Endothelial cell of umbilical vein (primary cell): ENCODE results near the gene ZNG1A. TPM values are rescaled to one million over a fixed set of nuclear protein-coding genes. Genes with fewer than 3 reads are reported as not detected.
"Not testable (repeated sequence)": the region's sequence is repeated elsewhere in the genome, so short reads cannot be mapped to it uniquely, and the experiment has no call there.

Experiments used
- BruUV-seq: library from RNA; stranded (reverse); fragments of 400-500 nt; replicated peaks from 2 replicates; lab custom pipeline; 2021; lab: Mats Ljungman, UMichigan
- CTCF ChIA-PET: fragments of 300-600, 350-600 bp; sonication (Branson Sonifier 250); formaldehyde crosslinking; loops from one replicate; lab custom pipeline; 2021; ENCODE audit warnings: antibody characterized with exemption, inconsistent platforms; lab: Charles Lee
- POLR2A ChIA-PET: fragments of 300-600, 350-600 bp; sonication (Branson Sonifier 250); formaldehyde crosslinking; loops from one replicate; lab custom pipeline; 2021; ENCODE audit warnings: antibody characterized with exemption, inconsistent platforms; lab: Charles Lee
- DNase-seq: peaks from one replicate; pipeline ENCODE4 v3.0.0-alpha.2; 2011; ENCODE audit warnings: low read depth, low spot score
- FAIRE-seq: peaks from 2 replicates; lab custom pipeline; 2011; peaks lifted over from hg19 to GRCh38; lab: Jason Lieb, UNC
- H2AFZ ChIP-seq: 2 replicates; pipeline ENCODE4 v1.6.0; 2012; ENCODE audit warnings: low read depth, low read length, control low read depth, inconsistent platforms
- H3K27ac ChIP-seq: 2 replicates; pipeline ENCODE4 v1.5.1; 2011; ENCODE audit warnings: low read depth, mild to moderate bottlenecking, control low read depth, low read length, moderate library complexity; ENCODE audit not compliant: insufficient read depth
- H3K27me3 ChIP-seq, 2 experiments: 2 replicates each; pipeline versions ENCODE4 v1.6.0 to v1.6.1; 2011; ENCODE audit warnings: low read length in 2 of 2, mixed read lengths in 1 of 2; ENCODE audit not compliant: control insufficient read depth in 2 of 2, insufficient read depth in 2 of 2
- H3K36me3 ChIP-seq, 2 experiments: 2 replicates in 1 of 2; 3 replicates in 1 of 2; pipeline ENCODE4 v1.5.1; 2011; ENCODE audit warnings: low read length in 2 of 2, mild to moderate bottlenecking in 1 of 2, moderate library complexity in 1 of 2; ENCODE audit not compliant: control insufficient read depth in 2 of 2, insufficient read depth in 2 of 2; ENCODE audit errors: extremely low read depth in 1 of 2
- H3K4me1 ChIP-seq: 3 replicates; pipeline ENCODE4 v1.5.1; 2011; ENCODE audit warnings: mild to moderate bottlenecking, low read length; ENCODE audit not compliant: control insufficient read depth, insufficient read depth; ENCODE audit errors: extremely low read depth
- H3K4me2 ChIP-seq: 2 replicates; pipeline ENCODE4 v1.6.1; 2011; ENCODE audit warnings: low read length, control low read depth, mixed read lengths; ENCODE audit not compliant: insufficient read depth
- H3K4me3 ChIP-seq, 3 experiments: fragments of 200-600 bp in 1 of 3; sonication (generic), shearing (Covaris generic) in 1 of 3; replicated peaks in 1 of 3; 2 replicates each; pipeline ENCODE4 v1.5.1; 2011 to 2016; ENCODE audit warnings: control low read depth in 3 of 3, low read length in 3 of 3, mild to moderate bottlenecking in 2 of 3, inconsistent platforms in 1 of 3, low read depth in 1 of 3, moderate library complexity in 1 of 3; ENCODE audit not compliant: insufficient read depth in 1 of 3
- H3K79me2 ChIP-seq: 2 replicates; pipeline ENCODE4 v1.6.0; 2012; ENCODE audit warnings: low read length, inconsistent platforms; ENCODE audit not compliant: control insufficient read depth, insufficient read depth
- H3K9ac ChIP-seq: replicated peaks from 2 replicates; pipeline ENCODE3; 2011; ENCODE audit warnings: low read length, control low read depth; ENCODE audit not compliant: insufficient read depth; ENCODE audit errors: extremely low read depth
- H3K9me1 ChIP-seq: replicated peaks from 3 replicates; pipeline ENCODE4 v1.6.0; 2011; ENCODE audit warnings: mild to moderate bottlenecking, low read length; ENCODE audit not compliant: control insufficient read depth, insufficient read depth; ENCODE audit errors: extremely low read depth
- H3K9me3 ChIP-seq: replicated peaks from 2 replicates; pipeline ENCODE4 v1.5.1; 2012; ENCODE audit warnings: low read length, inconsistent platforms; ENCODE audit not compliant: control insufficient read depth, insufficient read depth
- H4K20me1 ChIP-seq: replicated peaks from 2 replicates; pipeline ENCODE3; 2011; ENCODE audit warnings: mild to moderate bottlenecking, low read length; ENCODE audit not compliant: control insufficient read depth, insufficient read depth; ENCODE audit errors: extremely low read depth
- EZH2 ChIP-seq: IDR thresholded peaks from 2 replicates; pipeline ENCODE4 v1.6.1; 2012; ENCODE audit warnings: borderline replicate concordance, low read depth, mild to moderate bottlenecking, moderate library complexity, low read length, inconsistent platforms; ENCODE audit not compliant: severe bottlenecking
- FOS ChIP-seq: IDR thresholded peaks from 2 replicates; pipeline ENCODE4 v1.6.1; 2011; ENCODE audit warnings: mild to moderate bottlenecking, low read length, moderate library complexity, borderline replicate concordance; ENCODE audit not compliant: insufficient read depth
- GATA2 ChIP-seq: IDR thresholded peaks from 2 replicates; pipeline ENCODE4 v1.7.0; 2011; ENCODE audit warnings: low read depth, mild to moderate bottlenecking, moderate library complexity, mixed read lengths, low read length; ENCODE audit not compliant: insufficient read length, insufficient read depth
- JUN ChIP-seq: IDR thresholded peaks from 2 replicates; pipeline ENCODE4 v1.6.1; 2011; ENCODE audit warnings: borderline replicate concordance, low read depth; ENCODE audit not compliant: insufficient read length, insufficient read depth
- MYC ChIP-seq: IDR thresholded peaks from one replicate; pipeline ENCODE4 v1.6.1; 2011; ENCODE audit warnings: mild to moderate bottlenecking, low read depth, low read length
- POLR2A ChIP-seq: IDR thresholded peaks from 2 replicates; pipeline ENCODE4 v1.6.1; 2012; ENCODE audit warnings: low read depth, mild to moderate bottlenecking, control low read depth, low read length
- POLR2AphosphoS5 ChIP-seq: IDR thresholded peaks from 2 replicates; pipeline ENCODE4 v1.6.1; 2012; ENCODE audit warnings: low read depth, mild to moderate bottlenecking, control low read depth, low read length, moderate library complexity; ENCODE audit not compliant: insufficient read depth
- dilution Hi-C: fragments of 300-500 bp; cut with MboI; formaldehyde crosslinking; loops from one replicate; pipeline ENCODE4 v1.15.0; 2019; ENCODE audit warnings: low sequenced_read_pairs; ENCODE audit not compliant: extremely low pct_ligation_motif_present
- intact Hi-C: fragments of 100-400 bp; cut with micrococcal nuclease; formaldehyde crosslinking; loops from one replicate; pipeline ENCODE4 v1.10.0; 2022
- polyA plus RNA-seq, 4 experiments: library from polyadenylated mRNA; depleted of rRNA in 3 of 4; stranded (reverse) in 3 of 4; unstranded in 1 of 4; fragments of >200 nt; gene quantifications; 2 replicates each; pipeline versions ENCODE4 v1.2.1 to v1.2.3, GENCODE V29; 2011 to 2012; ENCODE audit warnings: missing spikeins in 1 of 4
- total RNA-seq: library from RNA; stranded (reverse); gene quantifications from 2 replicates; pipeline ENCODE4 v1.2.3, GENCODE V29; 2021
- TF ChIP-seq, protein P1 (sequence below), 2 donors: IDR thresholded peaks; 1 replicate in 1 of 2; 2 replicates in 1 of 2; pipeline ENCODE4 v1.5.1; 2011; ENCODE audit warnings: low read length in 2 of 2, mild to moderate bottlenecking in 2 of 2, moderate library complexity in 2 of 2, control low read depth in 1 of 2, inconsistent platforms in 1 of 2, low read depth in 1 of 2; ENCODE audit not compliant: insufficient read depth in 1 of 2; ENCODE audit errors: extremely low read depth in 1 of 2
- TF ChIP-seq, protein P2 (sequence below): IDR thresholded peaks from 2 replicates; pipeline ENCODE4 v1.6.1; 2011; ENCODE audit not compliant: insufficient read depth, insufficient read length

ZNG1A gene
- total and polyA plus RNA-seq, 2 donors (not counting 3 experiments of a cell fraction or from before 2014, with no cell fraction given), result 14.3 to 39.8 TPM

DNA sequence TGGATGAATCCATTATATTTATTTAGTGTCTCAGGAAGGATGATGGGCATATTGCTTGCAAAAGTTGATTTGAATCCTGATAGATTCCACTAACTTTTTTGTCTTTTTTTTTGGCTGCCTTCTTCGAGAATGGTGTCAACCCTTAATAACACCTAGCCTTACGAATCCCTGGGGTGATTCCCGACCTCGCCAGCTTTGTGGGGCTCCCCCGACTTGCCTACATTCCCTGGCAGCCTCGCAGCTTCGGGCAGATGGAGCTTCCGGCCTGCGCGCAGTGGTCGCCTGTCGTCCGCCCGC is 35.4 kb upstream of the ZNG1A start:
- Histone ChIP-seq H3K27ac (no peak overlapping the region), H3K9ac (no peak overlapping the region), H3K9me3 (no peaks in the 10 kb centered on the region), H3K4me1 (peaks cover 3% of the 10 kb centered on the region), H3K4me3 (peak overlapping the region in 2 of 3 experiments; percentile 51 to 54), H3K4me2 (peak overlapping the region; percentile 56), H3K36me3 (no peaks in the 10 kb centered on the region), H3K27me3 (peaks cover 4 to 31% of the 10 kb centered on the region in 2 experiments), H3K79me2 (no peaks in the 10 kb centered on the region), H2AFZ (peak overlapping the region; percentile 83), H4K20me1 (no peaks in the 10 kb centered on the region), H3K9me1 (no peaks in the 10 kb centered on the region)
- ChIA-PET POLR2A (interaction anchor here (1.5 kb wide), 1 partner anchor 9 kb away, joined by 5 read pairs; no protein-coding TSS in a partner anchor), CTCF (interaction anchor here (0.7 to 2.2 kb wide), 10 partner anchors 10 to 103 kb away, joined by 3 to 24 read pairs (median 6); no protein-coding TSS in a partner anchor)
- no TSS peak for BruUV-seq
- FAIRE-seq (peak; percentile 4), DNase-seq (no peak)
- dilution Hi-C loops (no loop called here), intact Hi-C loops (loop anchor here (2.0 kb wide), 2 partner anchors 93 to 103 kb away; no protein-coding TSS in a partner anchor)
- no peak for TF ChIP-seq JUN
- TF ChIP-seq, protein P1, sequence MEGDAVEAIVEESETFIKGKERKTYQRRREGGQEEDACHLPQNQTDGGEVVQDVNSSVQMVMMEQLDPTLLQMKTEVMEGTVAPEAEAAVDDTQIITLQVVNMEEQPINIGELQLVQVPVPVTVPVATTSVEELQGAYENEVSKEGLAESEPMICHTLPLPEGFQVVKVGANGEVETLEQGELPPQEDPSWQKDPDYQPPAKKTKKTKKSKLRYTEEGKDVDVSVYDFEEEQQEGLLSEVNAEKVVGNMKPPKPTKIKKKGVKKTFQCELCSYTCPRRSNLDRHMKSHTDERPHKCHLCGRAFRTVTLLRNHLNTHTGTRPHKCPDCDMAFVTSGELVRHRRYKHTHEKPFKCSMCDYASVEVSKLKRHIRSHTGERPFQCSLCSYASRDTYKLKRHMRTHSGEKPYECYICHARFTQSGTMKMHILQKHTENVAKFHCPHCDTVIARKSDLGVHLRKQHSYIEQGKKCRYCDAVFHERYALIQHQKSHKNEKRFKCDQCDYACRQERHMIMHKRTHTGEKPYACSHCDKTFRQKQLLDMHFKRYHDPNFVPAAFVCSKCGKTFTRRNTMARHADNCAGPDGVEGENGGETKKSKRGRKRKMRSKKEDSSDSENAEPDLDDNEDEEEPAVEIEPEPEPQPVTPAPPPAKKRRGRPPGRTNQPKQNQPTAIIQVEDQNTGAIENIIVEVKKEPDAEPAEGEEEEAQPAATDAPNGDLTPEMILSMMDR (IDR thresholded peaks at IDR 0.05; ENCODE audit: extremely low read depth in 1 of 2, insufficient read depth in 1 of 2, low read depth in 1 of 2, low read length in 2 of 2), result no peak
- TF ChIP-seq POLR2A, result no peak
- no peak for TF ChIP-seq GATA2
- TF ChIP-seq POLR2AphosphoS5, result no peak
- no peak for TF ChIP-seq EZH2
- TF ChIP-seq MYC, result no peak
- no peak for TF ChIP-seq FOS
- TF ChIP-seq, protein P2, sequence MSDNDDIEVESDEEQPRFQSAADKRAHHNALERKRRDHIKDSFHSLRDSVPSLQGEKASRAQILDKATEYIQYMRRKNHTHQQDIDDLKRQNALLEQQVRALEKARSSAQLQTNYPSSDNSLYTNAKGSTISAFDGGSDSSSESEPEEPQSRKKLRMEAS, result no peak

DNA sequence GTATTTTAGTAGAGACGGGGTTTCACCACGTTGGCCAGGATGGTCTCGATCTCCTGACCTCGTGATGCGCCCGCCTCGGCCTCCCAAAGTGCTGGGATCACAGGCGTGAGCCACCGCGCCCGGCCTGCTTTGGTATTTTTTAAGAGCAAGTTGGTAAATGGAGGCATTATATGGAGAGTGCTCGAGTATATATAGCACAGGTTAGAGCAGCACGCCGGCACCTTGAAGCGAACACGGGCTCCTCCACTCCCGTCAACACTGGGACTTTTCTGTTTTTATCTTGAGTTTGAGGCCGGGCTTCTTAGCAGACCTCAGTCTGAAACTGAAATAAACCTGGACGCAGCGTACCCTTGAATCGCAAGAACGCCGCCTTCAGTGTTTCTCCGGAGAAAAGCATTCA is 35.0 kb upstream of the ZNG1A start:
- Histone ChIP-seq H3K27me3 (peaks cover 4 to 31% of the 10 kb centered on the region in 2 experiments), H3K4me2 (peak overlapping the region; percentile 56)
- intact Hi-C loops, result loop anchor here (2.0 kb wide), 2 partner anchors 93 to 103 kb away; no protein-coding TSS in a partner anchor
- H3K9me3 ChIP-seq, H2AFZ ChIP-seq, H4K20me1 ChIP-seq, H3K9ac ChIP-seq, H3K4me3 ChIP-seq, DNase-seq, dilution Hi-C loops, H3K4me1 ChIP-seq, POLR2A ChIA-PET, H3K27ac ChIP-seq, H3K79me2 ChIP-seq, H3K36me3 ChIP-seq, FAIRE-seq, H3K9me1 ChIP-seq, BruUV-seq: not testable (repeated sequence)
- CTCF ChIA-PET, result interaction anchor here (1.2 to 2.1 kb wide), 4 partner anchors 10 to 102 kb away, joined by 4 to 24 read pairs (median 6); no protein-coding TSS in a partner anchor
